ENCODE results near the gene TEKT3.

TEKT3 gene

DNA sequence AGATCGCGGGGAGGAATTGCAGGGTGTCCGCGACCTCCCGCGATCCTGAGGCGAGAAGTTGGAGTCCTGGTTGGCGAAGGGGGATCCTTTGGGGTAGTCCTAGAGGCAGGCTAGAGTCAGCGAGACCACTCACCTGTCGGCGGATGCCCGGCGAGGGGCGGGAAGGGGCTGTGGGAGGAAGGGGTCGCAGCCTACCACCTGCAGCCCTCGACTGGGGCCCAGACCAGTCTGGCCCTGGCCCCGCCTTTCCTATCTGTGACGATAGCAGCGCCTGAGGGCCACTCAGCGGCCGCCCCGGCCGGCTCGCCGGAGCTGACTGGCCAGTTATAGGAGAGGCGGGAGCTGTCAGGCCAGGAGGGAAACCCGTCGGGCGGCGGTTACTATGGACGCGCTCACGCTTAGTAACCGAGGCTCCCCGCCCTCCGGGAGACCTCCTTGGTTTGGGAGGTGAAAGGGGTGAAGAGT lies at the start of gene TEKT3:
Gene TEKT3, minus strand, starts transcription at position 213 of the 465 bp plus-strand sequence. CDS start 10,012 bp downstream, outside the sequence.
- DNase-seq = no peak

DNA sequence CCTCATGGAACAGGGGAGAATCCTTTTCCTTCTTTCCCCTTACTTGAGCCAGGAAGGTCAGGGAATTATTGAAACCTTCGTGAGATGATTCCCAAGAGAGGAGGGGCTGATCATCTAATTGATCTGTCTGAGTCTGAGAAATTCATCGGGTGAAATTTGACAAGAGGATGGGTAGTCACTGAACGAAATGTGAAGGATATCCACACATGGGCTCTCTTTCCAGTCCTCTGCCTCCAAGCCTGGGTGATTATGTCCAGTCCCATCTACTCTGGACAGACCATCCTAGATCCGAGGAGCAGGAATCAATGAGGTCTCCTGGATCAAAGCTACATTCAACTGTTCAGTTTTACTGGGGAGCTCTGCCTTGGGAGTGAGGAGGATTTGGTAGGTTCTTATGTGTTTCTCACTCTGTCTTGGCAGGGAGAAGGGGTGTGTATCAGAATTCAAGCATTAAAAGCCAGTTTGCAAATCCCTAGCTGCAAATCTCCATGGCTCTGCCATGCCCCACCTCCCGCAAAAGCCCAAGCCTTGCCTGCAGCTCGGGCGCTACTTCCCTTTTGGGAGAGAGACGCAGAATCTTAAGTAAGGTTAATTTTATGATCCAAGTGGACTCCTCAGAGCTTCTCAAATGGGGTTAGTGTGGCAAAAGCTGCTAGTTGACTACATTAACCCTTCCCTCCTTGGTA lies 47.1 kb upstream of the TEKT3 start:
- DNase-seq = no peak

DNA sequence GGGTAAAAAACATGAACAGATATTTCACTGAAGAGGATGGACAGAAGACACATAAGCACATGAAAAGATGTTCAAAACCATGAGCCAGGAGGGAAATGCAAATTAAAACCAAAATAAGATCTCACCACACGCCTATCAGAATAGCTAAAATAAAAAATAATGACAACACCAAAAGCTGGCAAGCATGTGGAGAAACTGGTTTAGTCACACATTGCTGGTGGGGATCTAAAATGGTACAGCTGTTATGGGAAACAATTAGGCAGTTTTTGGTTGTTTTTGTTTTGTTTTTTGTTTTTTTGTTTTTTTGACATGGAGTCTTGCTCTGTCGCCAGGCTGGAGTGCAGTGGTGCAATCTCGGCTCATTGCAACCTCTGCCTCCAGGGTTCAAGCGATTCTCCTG lies 44.7 kb upstream of the TEKT3 start:
- DNase-seq = no peak

DNA sequence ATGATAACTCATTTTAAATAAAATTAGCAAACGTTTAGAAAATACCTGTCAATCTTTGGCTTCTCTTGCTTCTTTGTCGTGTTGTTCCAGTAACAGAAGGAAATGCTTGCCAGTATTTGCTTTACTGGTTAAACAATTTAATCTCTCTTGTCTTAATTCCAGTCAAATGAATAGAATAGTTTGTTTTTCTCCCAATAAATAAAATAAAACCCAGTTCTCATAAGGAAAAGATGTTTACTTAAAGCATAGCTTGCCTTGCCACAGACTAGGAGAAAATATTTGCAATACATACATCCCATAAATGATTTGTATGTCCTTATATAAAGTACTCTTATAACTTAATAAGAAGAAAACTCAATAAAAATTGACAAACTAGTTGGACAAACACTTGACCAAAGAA lies 43.9 kb upstream of the TEKT3 start:
- DNase-seq = no peak

DNA sequence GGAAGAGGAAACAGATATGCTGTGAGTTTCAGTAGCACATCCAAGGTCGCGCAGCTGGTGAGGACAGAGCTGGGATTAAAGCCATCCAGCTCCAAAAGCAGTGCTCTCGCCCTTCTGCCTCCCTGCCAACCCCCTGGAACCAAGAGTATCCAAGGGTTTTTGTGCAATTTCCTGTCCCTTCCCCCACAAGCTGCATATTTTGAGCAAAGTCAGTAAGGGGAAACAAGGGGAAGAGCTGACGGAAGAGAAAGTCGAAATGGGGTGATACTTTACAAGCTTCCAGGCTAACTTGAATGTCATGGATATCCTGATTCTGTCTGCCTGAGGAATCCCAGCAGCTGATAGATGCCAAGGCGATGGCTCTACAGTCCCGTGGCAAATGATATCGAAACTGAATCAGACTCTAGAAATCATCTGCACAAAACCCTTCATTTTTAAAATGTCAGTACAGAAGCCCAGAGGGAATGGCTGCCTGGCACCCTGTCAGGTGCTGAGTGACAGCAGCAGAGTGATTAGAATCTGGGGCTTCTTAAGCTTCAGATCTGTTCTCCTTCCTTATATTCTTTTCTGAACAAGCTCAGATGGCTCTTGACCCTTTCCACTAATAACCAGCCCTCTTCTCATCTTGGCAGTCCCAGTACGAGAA lies 42.9 kb upstream of the TEKT3 start:
- DNase-seq = no peak

DNA sequence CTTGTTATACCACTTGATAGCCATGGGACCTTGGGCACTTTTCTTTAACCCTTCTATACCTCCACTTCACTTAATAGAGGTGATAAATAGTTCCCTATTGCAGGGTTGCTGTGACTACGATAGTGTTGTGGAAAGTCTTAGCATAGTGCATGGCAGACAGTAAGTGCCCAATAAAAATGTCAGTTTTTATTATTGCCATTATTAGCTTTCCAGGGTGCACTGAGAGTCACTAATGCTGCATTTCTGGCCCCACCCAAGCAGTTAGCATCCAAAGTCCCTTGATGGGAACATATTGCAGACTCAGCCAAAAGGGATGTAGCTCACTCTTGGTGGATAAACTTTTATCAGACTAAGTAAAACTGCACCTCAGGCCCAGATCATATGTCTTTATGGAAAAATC lies 41.5 kb upstream of the TEKT3 start:
- no peak for DNase-seq

DNA sequence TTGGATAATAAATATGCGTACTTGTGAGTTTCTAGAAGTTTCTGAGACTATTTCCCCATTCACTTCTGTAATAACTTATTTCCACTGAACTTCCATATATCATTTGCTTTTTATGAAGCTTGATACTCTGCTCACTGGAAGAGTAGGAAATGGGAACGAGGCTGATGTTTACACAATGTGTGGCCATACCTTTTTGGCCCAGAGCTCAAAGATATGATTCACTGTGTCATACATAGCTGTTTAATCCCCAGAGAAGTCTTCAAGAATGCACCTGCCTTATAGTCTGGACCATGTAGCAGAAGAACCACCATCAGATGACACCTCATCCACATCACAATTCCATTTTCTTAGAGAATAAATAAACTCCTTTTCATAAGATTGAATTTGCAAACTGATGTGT lies 40.3 kb upstream of the TEKT3 start:
- DNase-seq = no peak

DNA sequence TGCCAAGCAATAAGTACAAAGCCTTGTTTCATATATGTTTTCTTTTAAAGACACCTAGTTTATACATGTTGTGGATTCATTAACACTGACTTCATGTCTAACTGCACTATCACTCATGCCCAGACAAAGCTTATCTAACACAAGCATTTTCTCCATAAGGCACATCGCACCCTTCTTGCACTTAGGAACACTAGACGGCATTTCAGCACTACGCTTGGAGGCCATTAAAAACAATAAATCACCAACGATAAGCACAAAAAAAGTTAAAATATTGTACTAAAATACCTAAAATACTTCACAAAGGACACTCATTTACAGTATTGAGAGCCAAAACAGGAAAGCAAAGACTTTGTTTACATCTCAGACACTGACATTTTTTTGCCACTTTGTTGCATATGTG lies 39.0 kb upstream of the TEKT3 start:
- no peak for DNase-seq

DNA sequence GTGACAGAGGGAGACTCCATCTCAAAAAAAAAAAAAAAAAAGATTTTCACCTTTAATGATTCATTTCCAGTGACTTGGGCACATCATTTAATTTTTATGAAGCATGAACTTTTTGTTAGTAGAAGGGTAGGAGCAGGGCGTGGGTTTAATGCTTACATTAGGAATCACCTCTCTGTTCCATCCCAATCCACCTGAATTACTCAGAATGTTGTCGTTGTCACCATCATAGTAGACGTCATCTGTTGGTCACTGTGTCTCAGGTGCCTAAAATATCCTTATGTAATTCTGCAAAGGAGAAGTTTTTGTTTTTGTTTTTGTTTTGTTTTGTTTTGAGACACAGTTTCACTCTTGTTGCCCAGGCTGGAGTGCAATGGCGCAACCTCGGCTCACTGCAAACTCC lies 38.3 kb upstream of the TEKT3 start:
- no peak for DNase-seq

DNA sequence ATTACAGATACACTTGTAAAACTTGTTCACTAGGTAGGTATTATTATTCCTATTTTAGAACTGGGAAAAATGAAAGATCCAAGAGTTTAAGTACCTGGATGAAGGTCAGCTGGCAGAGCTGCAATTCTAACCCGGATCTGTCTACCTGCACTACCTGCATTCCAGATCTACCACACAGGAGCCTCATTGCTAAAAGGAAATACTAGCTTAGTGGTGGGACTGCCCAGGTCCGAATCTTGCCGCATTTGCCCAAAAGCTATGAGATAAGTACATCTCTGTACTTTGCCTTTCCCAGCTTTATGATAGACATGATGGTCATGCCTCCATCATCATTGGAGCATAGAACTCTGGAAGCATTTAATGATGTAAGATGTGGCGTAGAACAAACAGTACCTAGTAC lies 36.8 kb upstream of the TEKT3 start:
- no peak for DNase-seq

DNA sequence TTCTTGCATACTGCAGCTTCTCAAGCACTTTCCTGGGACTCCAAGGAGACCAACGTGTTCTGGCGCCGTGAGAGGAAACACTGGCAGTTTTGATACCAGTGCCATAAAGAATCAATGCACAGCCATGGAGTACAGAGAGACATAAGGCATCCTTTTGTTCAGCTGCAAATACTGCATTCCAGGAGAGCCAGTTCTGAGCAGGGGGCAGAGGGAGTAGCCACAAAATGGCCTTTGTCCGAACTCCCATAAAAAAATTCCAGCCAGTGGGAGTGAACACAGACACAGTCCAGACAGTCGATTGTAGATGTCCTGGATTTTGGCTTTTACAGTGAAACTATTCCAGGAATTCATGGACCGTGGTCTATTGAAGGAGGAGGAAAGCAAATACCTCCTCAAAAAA lies 36.2 kb upstream of the TEKT3 start:
- DNase-seq = no peak

DNA sequence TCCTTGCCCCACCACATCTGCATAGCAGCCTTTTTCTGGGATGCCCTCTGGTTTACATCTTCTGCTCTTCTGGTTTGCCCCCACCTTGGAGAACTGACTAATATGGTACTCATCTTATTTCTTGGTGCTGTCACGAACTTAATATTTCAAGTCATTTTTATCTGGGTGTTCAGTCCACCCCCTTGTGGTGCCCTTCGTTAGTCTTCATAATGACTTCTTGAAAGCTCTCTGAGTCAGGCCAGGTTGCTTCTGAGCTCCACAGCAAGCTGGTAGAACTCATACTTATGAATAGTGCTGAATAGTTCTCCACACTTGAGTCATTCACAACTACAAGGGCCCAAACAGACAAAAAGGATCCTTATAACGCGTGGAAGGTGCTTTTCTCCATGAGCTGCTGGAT lies 35.8 kb upstream of the TEKT3 start:
- no peak for DNase-seq

DNA sequence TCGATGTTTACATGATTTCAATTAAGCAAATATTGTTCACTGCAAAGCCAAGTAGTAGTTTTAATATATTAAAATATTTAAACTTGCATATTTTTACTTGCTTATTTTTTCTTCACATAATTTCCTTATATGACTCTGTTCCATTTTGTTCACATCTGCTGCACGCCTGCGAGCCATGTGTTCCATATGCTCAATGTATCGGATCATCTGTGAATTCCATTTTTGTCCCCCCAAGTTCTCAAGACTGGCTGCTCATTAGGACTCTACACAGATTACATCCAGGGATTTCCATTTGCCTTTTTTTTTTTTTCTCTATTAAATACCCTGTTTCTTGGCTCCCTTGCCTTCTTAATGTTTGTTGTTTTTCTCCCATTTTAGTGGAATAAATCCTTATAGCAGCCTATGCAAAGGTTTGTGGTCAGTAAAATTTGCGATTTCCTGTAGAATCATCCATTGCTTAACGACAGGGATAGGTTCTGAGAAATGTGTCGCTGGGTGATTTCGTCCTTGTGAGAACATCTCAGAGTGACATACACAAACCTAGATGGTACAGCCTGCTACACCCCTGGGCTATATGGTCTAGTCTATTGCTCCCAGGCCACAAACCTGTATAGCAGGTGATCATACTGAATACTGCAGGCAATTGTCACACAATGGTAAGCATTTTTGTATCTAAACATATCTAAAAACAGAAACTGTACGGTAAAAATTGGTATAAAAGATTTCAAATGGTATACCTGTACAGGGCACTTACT lies 30.2 kb upstream of the TEKT3 start:
- no peak for DNase-seq

DNA sequence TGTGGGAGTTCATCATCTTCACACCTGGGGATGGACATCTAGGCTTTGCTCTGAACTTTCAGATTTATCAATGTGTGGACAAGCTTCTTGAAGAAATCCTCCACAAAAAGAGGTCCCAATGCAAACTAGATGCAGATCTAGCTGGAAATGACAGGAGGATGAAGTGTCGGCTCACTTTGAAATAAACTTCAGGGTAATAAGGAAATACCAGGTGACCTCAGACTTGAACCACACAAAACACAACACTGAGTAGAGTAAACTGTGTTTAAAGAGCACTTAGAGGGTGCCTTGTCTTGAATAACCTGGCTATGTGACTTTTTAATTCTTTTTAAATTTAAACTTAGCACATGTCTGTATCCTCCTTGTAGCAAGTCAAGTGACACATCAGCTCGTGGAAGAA lies 27.2 kb upstream of the TEKT3 start:
- no peak for DNase-seq

DNA sequence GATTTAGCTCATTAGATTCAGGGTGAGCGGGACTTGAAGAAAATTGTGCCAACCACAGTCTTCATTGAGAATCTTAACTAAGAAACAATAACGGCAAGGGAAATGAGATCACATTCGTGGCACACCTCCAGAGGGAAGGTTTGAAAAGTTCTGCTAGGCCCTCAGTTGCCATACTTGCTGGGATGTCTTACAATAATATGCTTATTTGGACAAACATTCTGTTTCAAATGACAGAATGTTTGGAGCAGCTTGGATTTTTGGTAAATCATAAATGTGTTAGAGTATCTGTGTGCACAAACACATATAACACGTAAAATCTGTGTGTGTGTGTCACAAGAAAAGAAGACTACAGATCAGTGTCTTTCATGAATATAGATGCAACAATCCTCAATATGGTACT lies 24.6 kb upstream of the TEKT3 start:
- DNase-seq = no peak

DNA sequence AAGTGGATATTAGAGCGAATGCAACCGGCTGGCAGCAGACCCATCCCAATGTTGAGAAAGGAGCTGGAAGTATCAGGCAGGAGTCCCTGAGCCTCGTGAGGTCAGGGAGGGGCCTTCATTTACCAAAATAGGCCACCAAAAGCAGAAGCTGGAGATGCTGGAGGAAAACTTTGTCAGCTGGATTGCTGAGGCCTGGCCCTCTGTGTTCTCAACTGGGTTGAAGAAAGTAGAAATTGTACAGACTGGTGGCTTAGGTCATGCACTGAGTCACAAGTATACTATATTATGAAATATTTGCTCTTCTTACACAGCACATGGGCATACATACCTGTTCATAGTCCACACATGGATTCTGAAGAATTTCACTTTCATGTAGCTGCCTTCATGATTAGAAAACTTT lies 23.2 kb upstream of the TEKT3 start:
- no peak for DNase-seq

DNA sequence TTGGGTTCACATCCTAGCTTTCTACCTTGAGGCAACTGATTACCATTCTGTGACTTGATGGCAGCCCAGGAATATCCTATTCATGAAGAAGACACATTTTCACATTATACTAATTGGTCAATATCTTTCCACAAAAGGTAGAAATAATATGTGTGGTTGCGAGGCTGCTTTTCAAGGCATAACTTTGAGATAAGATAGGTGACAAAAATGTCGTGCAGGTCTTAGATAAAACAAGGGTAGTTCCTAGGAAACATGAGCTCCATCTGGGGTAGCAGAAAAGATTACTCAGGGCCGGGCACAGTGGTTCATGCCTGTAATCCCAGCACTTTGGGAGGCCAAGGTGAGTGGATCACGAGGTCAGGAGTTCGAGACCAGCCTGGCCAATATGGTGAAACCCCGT lies 22.3 kb upstream of the TEKT3 start:
- no peak for DNase-seq

DNA sequence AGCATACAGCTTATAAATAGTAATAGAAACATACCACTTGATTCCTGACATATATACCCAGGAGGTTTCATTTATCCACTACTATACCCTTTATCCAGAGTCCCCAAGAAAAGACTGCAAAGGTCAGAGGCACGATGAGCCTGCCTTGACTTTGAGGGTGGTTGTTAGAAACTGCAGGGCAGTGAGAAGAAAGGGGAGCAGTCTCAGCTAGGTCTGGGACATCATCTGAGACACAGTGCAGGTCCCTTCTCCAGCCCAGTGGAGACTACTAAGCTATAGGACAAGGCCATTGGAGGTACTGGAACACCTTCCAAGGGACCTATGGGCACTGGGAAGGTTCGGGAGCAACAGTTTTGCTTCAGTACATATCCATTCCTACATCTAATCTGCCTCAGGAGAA lies 20.2 kb upstream of the TEKT3 start:
- no peak for DNase-seq

DNA sequence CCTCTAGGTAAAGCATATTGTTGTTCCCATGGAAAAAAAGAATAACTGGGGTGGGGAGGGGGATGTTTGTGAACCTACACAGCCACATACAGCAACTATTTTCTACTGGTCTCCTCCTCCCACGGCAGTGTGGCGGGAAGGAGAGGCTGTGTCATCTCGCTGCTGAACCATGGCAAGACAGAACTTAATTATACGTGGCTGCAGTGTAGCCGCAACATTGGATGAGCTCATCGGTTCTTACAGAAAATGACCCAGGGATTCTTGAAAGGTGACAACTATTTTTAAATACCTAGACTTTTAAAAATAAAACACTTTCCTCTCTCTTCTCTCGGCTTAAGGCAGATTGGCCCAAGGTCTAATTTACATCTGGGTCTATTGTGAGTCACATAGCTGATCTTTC lies 19.8 kb upstream of the TEKT3 start:
- no peak for DNase-seq

DNA sequence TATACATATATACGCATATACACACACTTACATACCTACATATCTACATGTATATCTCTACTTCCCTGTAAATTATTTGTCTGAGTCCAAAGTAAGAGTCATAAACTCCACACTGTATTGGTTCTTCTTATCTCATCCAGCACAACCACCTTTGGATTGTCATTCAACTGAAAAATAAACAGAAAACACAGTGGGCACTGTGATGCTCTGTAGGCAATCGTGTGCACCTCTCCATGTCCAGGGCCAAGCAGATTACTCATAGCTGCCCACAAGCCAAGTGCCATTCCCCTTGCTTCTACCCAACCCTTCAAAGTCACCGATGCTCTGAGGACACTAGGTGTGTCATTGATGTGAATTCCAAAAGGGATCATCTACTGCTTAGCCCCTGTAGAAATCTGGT lies 12.9 kb upstream of the TEKT3 start:
- DNase-seq = no peak

DNA sequence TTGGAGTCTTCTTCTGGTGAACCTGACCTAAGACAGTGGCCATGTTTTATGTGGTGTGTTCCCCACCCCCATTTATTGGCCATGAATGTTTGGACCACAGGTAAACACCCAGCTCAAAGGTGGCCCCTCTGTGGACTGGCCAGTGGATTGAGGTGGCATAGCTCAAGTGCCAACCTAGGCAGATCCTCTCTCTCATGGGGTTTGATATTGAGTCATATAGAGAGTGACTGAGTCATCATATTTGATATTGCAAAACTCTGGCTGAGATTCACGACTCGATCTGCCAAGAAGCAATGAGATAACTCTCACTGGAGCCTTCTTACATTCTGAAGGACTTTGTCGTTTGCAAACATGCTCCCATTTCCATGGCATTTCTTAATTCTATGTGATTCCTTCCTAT lies 10.5 kb upstream of the TEKT3 start:
- DNase-seq = no peak

DNA sequence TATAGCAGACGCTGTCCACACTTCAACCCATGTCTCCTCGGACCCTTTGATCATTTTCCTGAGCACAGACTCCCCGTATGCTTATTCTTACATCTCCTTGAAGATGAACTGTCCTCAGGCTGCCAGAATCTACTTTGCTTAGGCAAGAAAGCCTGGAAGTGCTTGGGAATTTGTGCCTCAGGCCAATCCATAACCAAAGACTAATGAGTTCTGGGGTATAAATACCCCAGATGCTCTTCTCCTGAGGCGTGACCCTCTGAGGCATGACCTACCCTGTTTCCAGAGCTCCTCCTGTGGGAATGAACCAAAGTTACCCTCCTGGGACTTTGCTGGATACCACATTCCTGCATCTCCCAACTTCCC lies 10.1 kb upstream of the TEKT3 start:
- DNase-seq = no peak

DNA sequence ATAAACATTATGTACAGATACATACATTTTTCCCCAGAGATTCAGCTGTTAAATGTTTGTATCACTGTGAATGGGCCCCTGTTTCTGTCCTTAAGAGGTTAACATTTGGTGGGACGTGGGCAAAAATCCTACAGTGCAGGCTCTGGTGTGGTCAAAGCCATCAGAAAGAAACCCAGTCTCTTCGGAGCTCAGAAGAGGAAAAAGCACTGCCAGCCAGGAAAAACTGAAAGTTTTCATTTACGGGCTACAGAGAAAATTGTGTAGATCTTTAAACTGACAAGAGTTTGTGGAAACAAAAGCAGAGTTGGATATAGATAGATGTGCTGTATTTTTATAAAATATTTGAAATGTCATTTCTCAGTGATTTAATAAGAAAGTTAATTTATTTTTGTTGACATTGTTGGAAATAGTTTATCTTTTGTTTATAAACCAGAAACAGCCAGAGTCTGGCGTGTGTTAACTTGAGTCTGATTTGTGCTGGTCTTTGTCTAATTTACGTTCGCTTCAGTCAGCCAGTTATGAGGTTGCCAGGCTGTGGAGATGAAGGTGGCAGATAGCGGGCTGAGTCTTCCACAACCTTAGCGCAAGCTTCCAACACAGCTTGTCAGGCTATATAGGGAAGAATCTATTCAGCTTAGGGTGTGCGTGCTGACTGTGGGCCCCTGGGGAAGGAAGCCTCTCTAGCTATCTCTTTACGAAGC lies 9.5 kb upstream of the TEKT3 start:
- DNase-seq = no peak

DNA sequence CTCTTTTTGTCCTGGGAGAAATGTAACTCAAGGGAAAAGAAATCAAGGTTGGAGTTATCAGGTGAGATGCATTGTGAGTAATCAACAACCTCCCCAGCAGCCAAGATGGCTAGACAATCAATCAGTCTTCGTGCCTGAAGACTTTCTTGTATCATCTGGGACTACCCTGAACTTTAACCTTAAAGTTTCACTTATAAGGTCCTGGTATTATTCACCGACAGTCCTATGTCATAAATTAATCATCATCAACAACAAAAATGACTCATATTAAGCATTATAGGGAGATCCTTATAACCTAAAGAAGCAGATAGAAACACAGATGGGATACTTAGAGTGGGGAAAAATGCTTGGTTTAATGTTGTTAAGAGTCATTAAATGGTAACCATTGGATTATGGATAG lies 7.7 kb upstream of the TEKT3 start:
- DNase-seq = no peak
